K562 (cell line): ENCODE results near the gene STX1A. TPM values are rescaled to one million over a fixed set of nuclear protein-coding genes. Genes with fewer than 3 reads are reported as not detected.

Source experiments
- FIP1L1 ChIP-seq: fragments of 200-400 bp; formaldehyde crosslinking; IDR thresholded peaks from 2 replicates; pipeline ENCODE4 v1.6.1; 2018; ENCODE audit warnings: mild to moderate bottlenecking, low read depth, low read length; ENCODE audit not compliant: poor library complexity, severe bottlenecking
- FOXJ2 ChIP-seq: fragments of 200-800 bp; sonication (Bioruptor generic); IDR thresholded peaks from 2 replicates; pipeline ENCODE4 v1.6.1; 2016; ENCODE audit warnings: missing genetic modification characterization, missing compliant biosample characterization
- GATAD2A ChIP-seq: fragments of 450-650 bp; IDR thresholded peaks from 2 replicates; pipeline ENCODE4 v1.6.1; 2017
- GTF2B ChIP-seq: IDR thresholded peaks from 2 replicates; pipeline ENCODE4 v1.6.1; 2011; ENCODE audit not compliant: insufficient read length; ENCODE audit errors: extremely low read depth
- HNRNPLL ChIP-seq: fragments of 200-400 bp; formaldehyde crosslinking; IDR thresholded peaks from 2 replicates; pipeline ENCODE4 v1.6.1; 2017; ENCODE audit warnings: low read length, low read depth, mild to moderate bottlenecking; ENCODE audit not compliant: poor library complexity, severe bottlenecking
- L3MBTL2 ChIP-seq: fragments of 450-650 bp; IDR thresholded peaks from 2 replicates; pipeline ENCODE4 v1.6.1; 2016; ENCODE audit warnings: mild to moderate bottlenecking, moderate library complexity
- MEF2D ChIP-seq: conservative IDR thresholded peaks from 2 replicates; pipeline ENCODE4 v1.6.1; 2016; ENCODE audit warnings: low read depth, missing genetic modification characterization, missing compliant biosample characterization
- NR2C2 ChIP-seq, 2 experiments: fragments of 200-800 bp in 1 of 2; sonication (Bioruptor generic) in 1 of 2; sonication (generic) in 1 of 2; formaldehyde crosslinking in 1 of 2; IDR thresholded peaks; 2 replicates each; pipeline versions ENCODE4 v1.6.1 to v1.8.0; 2016 to 2022; ENCODE audit warnings: mild to moderate bottlenecking in 1 of 2, missing compliant biosample characterization in 1 of 2, missing genetic modification characterization in 1 of 2, missing genetic modification reagents in 1 of 2
- POLR2A ChIP-seq: fragments of 450-650 bp; conservative IDR thresholded peaks from 2 replicates; pipeline ENCODE4 v1.6.1; 2016
- POLR3A ChIP-seq: IDR thresholded peaks from 2 replicates; pipeline ENCODE4 v1.6.1; 2011; ENCODE audit warnings: borderline replicate concordance, mild to moderate bottlenecking, moderate library complexity; ENCODE audit not compliant: insufficient read length, insufficient read depth; ENCODE audit errors: extremely low read depth
- PRDM10 ChIP-seq: fragments of 450-650 bp; IDR thresholded peaks from 2 replicates; pipeline ENCODE4 v1.6.1; 2018; ENCODE audit not compliant: partially characterized antibody
- RBM15 ChIP-seq: fragments of 200-400 bp; formaldehyde crosslinking; IDR thresholded peaks from 2 replicates; pipeline ENCODE4 v1.6.1; 2018; ENCODE audit warnings: mild to moderate bottlenecking, low read length, moderate library complexity; ENCODE audit not compliant: insufficient read depth
- RUNX1 ChIP-seq: sonication (generic); IDR thresholded peaks from 2 replicates; pipeline ENCODE4 v1.6.1; 2016; ENCODE audit warnings: antibody characterized with exemption, low read depth
- SRSF9 ChIP-seq: fragments of 200-400 bp; formaldehyde crosslinking; IDR thresholded peaks from 2 replicates; pipeline ENCODE4 v1.6.1; 2017; ENCODE audit warnings: low read depth, low read length, borderline replicate concordance
- ZNF140 ChIP-seq: fragments of 250-450 bp; sonication (Bioruptor Pico); IDR thresholded peaks from 2 replicates; pipeline ENCODE4 v1.8.0; 2021; ENCODE audit warnings: moderate library complexity, mild to moderate bottlenecking, inconsistent platforms
- ZNF197 ChIP-seq: fragments of 200-800 bp; sonication (Bioruptor generic); IDR thresholded peaks from 2 replicates; pipeline ENCODE4 v1.6.1; 2016; ENCODE audit warnings: low read depth, missing genetic modification characterization, missing compliant biosample characterization
- ZNF253 ChIP-seq: fragments of 250-450 bp; sonication (Bioruptor Pico); conservative IDR thresholded peaks from 2 replicates; pipeline ENCODE4 v1.6.1; 2021; ENCODE audit warnings: mild to moderate bottlenecking
- ZNF639 ChIP-seq, 2 experiments: fragments of 200-800 bp in 1 of 2; sonication (Bioruptor generic) in 1 of 2; sonication (generic) in 1 of 2; formaldehyde crosslinking in 1 of 2; IDR thresholded peaks in 1 of 2; conservative IDR thresholded peaks in 1 of 2; 2 replicates each; pipeline versions ENCODE4 v1.5.0 to v1.6.1; 2016 to 2020; ENCODE audit warnings: missing compliant biosample characterization in 1 of 2, missing genetic modification characterization in 1 of 2, missing genetic modification reagents in 1 of 2
- ZNF668 ChIP-seq: fragments of 250-450 bp; sonication (Bioruptor Pico); IDR thresholded peaks from 2 replicates; pipeline ENCODE4 v1.8.0; 2022; ENCODE audit warnings: mild to moderate bottlenecking, inconsistent platforms
- polyA plus RNA-seq, 8 experiments: library from polyadenylated mRNA; depleted of rRNA in 4 of 8; stranded (reverse) in 5 of 8; unstranded in 3 of 8; fragments of >200 nt; fragmentation: Nextera tagmentation in 2 of 8; fragmentation: Illumina TruSeq in 1 of 8; extraction: Ambion mirVana in 2 of 8; extraction: Trizol in 1 of 8; gene quantifications; 2 replicates each; pipeline versions ENCODE4 v1.2.1 to v1.2.3, GENCODE V29; 2011 to 2014; ENCODE audit warnings: inconsistent platforms in 1 of 8, missing spikeins in 1 of 8
- total RNA-seq, 7 experiments: library from RNA; depleted of rRNA in 6 of 7; stranded (reverse); fragments of >200 nt in 6 of 7; fragmentation: Illumina TruSeq in 2 of 7; extraction: Trizol in 2 of 7; gene quantifications; 2 replicates each; pipeline versions ENCODE4 v1.2.1 to v1.2.3, GENCODE V29; 2011 to 2021; ENCODE audit warnings: low replicate concordance in 1 of 7
- TF ChIP-seq, protein P1 (sequence below): fragments of 450-650 bp; formaldehyde crosslinking; IDR thresholded peaks from 2 replicates; pipeline ENCODE4 v1.4.0; 2022; ENCODE audit warnings: missing genetic modification characterization

Gene STX1A
- total and polyA plus RNA-seq, 9 of the 15 experiments (the other 6 are each of a cell fraction or from before 2014, with no cell fraction given) = 0.04 to 15.1 (median 6.3) TPM

DNA sequence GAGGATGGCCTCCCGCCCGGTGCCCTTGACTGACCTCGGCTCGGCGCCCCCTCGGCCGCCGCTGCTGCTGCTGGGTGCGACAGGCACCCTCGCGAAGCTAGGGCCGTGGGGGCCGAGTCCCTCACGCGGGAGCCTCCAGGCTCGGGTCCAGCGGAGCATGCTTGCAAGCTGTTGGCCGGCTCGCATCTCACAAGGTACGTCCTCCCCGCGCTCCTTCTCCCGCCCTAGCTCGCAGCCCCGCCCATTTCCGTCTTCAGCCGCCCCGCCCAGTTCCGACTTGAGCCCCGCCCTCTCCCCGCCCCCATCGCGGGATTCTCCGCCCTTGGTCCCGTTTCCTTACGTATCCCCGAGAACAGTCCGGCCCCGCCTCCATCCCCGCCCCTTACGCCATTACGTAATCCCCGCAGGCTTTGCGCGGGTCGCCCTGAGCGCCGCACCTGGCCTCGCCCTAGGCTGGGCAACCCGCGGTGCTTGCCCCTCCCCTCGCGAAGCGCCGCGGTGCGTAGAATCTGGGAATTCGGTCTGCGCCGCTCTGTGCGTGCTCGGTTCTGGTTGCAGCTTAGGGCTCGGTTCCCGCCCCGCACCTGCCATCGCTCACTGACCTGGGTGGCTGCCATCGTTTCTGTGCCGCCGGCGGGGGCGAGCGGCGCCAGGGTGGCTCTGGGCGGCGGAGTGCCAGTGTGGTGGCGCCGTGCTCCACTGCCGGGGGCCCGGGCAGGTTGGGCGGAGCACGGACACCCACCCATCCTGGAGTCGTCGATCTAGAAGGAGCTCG lies 19.3 kb upstream of the STX1A start, which contains the start of gene ABHD11 (continued):
- TF ChIP-seq L3MBTL2 = peak; percentile 88
- TF ChIP-seq ZNF140 (CRISPR knock-in tag) = no peak
- peak; percentile 28 for TF ChIP-seq GTF2B
- TF ChIP-seq NR2C2 (CRISPR knock-in tag; IDR thresholded peaks at IDR 0.05) = peak; percentile 28; the same call in 1 of the 2 replicates
- TF ChIP-seq NR2C2 (tag; IDR thresholded peaks at IDR 0.05) = no peak; the same call in 1 of the 2 replicates
- TF ChIP-seq FIP1L1 = peak; percentile 53
- TF ChIP-seq HNRNPLL = peak; percentile 97
- TF ChIP-seq ZNF668 (CRISPR knock-in tag) = no peak
- peak in 1 of 2 experiments; percentile 79; a peak in 1 of 4 replicates for TF ChIP-seq ZNF639 (CRISPR knock-in tag; conservative IDR thresholded peaks at IDR 0.05 in 1 of 2, IDR thresholded peaks at IDR 0.05 in 1 of 2)
- TF ChIP-seq POLR3A = no peak
- TF ChIP-seq ZNF197 (CRISPR knock-in tag) = no peak
- TF ChIP-seq, protein P1, sequence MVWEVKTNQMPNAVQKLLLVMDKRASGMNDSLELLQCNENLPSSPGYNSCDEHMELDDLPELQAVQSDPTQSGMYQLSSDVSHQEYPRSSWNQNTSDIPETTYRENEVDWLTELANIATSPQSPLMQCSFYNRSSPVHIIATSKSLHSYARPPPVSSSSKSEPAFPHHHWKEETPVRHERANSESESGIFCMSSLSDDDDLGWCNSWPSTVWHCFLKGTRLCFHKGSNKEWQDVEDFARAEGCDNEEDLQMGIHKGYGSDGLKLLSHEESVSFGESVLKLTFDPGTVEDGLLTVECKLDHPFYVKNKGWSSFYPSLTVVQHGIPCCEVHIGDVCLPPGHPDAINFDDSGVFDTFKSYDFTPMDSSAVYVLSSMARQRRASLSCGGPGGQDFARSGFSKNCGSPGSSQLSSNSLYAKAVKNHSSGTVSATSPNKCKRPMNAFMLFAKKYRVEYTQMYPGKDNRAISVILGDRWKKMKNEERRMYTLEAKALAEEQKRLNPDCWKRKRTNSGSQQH = peak; percentile 68; the same call in 1 of the 2 replicates
- TF ChIP-seq POLR2A = peak; percentile 93
- TF ChIP-seq MEF2D (tag) = no peak
- TF ChIP-seq GATAD2A = peak; percentile 93
- TF ChIP-seq FOXJ2 (tag) = no peak
- no peak for TF ChIP-seq SRSF9
- TF ChIP-seq ZNF253 (CRISPR knock-in tag) = no peak
- TF ChIP-seq PRDM10 = no peak
- TF ChIP-seq RBM15 = no peak
- TF ChIP-seq RUNX1 = 0 out of 2 replicates have a peak, but pooled peaks have one; percentile 33
